ENCODE measurements around the gene ACOX3.

Gene ACOX3

GRCh38 chr4:8440492-8441311 lies at the start of gene ACOX3, which contains the start of gene TRMT44 (continued):
- TF ChIP-seq ZBTB10 (tag by site-specific recombination; IDR thresholded peaks at IDR 0.05), result no peak
- TF ChIP-seq ZNF488 (tag by site-specific recombination; IDR thresholded peaks at IDR 0.05), result no peak
- no peak for TF ChIP-seq ZNF404 (tag by site-specific recombination; IDR thresholded peaks at IDR 0.05)
- TF ChIP-seq ZNF391 (tag by site-specific recombination; IDR thresholded peaks at IDR 0.05; ENCODE audit: borderline replicate concordance, low read depth), result peak; percentile 62; the same call in 1 of the 2 replicates
- peak; percentile 78 for TF ChIP-seq ZNF600 (tag by site-specific recombination; IDR thresholded peaks at IDR 0.05)
- no peak for TF ChIP-seq ZNF274 (IDR thresholded peaks at IDR 0.05; ENCODE audit: low read length)
- no peak for TF ChIP-seq ZNF274 (tag by site-specific recombination; IDR thresholded peaks at IDR 0.05; ENCODE audit: borderline replicate concordance)
- TF ChIP-seq ZNF510 (tag by site-specific recombination; IDR thresholded peaks at IDR 0.05; ENCODE audit: insufficient replicate concordance), result no peak
- TF ChIP-seq ZEB2 (tag by site-specific recombination; IDR thresholded peaks at IDR 0.05), result peak; percentile 59; the same call in 1 of the 2 replicates
- no peak for TF ChIP-seq ZNF174 (tag by site-specific recombination; IDR thresholded peaks at IDR 0.05)
- TF ChIP-seq ZNF366 (tag by site-specific recombination; conservative IDR thresholded peaks at IDR 0.05), result no peak; the same call in 1 of the 2 replicates
- TF ChIP-seq, protein P1, sequence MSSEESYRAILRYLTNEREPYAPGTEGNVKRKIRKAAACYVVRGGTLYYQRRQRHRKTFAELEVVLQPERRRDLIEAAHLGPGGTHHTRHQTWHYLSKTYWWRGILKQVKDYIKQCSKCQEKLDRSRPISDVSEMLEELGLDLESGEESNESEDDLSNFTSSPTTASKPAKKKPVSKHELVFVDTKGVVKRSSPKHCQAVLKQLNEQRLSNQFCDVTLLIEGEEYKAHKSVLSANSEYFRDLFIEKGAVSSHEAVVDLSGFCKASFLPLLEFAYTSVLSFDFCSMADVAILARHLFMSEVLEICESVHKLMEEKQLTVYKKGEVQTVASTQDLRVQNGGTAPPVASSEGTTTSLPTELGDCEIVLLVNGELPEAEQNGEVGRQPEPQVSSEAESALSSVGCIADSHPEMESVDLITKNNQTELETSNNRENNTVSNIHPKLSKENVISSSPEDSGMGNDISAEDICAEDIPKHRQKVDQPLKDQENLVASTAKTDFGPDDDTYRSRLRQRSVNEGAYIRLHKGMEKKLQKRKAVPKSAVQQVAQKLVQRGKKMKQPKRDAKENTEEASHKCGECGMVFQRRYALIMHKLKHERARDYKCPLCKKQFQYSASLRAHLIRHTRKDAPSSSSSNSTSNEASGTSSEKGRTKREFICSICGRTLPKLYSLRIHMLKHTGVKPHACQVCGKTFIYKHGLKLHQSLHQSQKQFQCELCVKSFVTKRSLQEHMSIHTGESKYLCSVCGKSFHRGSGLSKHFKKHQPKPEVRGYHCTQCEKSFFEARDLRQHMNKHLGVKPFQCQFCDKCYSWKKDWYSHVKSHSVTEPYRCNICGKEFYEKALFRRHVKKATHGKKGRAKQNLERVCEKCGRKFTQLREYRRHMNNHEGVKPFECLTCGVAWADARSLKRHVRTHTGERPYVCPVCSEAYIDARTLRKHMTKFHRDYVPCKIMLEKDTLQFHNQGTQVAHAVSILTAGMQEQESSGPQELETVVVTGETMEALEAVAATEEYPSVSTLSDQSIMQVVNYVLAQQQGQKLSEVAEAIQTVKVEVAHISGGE (tag by site-specific recombination; conservative IDR thresholded peaks at IDR 0.05; ENCODE audit: low read depth), result peak; percentile 87
- TF ChIP-seq ZNF514 (tag by site-specific recombination; IDR thresholded peaks at IDR 0.05), result no peak
- peak; percentile 40; the same call in 1 of the 2 replicates for TF ChIP-seq EGR2 (tag by site-specific recombination; IDR thresholded peaks at IDR 0.05; ENCODE audit: low read depth)
- TF ChIP-seq YY2 (tag by site-specific recombination; IDR thresholded peaks at IDR 0.05), result peak; percentile 91
- TF ChIP-seq ZNF335 (tag by site-specific recombination; conservative IDR thresholded peaks at IDR 0.05), result peak; percentile 68
- peak; percentile 25; the same call in 1 of the 2 replicates for TF ChIP-seq KLF10 (tag by site-specific recombination; IDR thresholded peaks at IDR 0.05)
- no peak for TF ChIP-seq ZNF544 (tag by site-specific recombination; IDR thresholded peaks at IDR 0.05)
- TF ChIP-seq ZNF394 (tag by site-specific recombination; IDR thresholded peaks at IDR 0.05; ENCODE audit: borderline replicate concordance), result no peak
- TF ChIP-seq PRDM1 (tag by site-specific recombination; IDR thresholded peaks at IDR 0.05), result peak; percentile 69
- TF ChIP-seq ZNF549 (tag by site-specific recombination; IDR thresholded peaks at IDR 0.05), result no peak
- peak; percentile 82 for TF ChIP-seq SCRT2 (tag by site-specific recombination; IDR thresholded peaks at IDR 0.05)
- TF ChIP-seq ZNF114 (tag by site-specific recombination; IDR thresholded peaks at IDR 0.05), result no peak
- no peak for TF ChIP-seq ZNF16 (tag by site-specific recombination; IDR thresholded peaks at IDR 0.05; ENCODE audit: low read depth)
- TF ChIP-seq SP2 (tag by site-specific recombination; IDR thresholded peaks at IDR 0.05), result peak; percentile 83
- TF ChIP-seq BCL11B (tag by site-specific recombination; IDR thresholded peaks at IDR 0.05; ENCODE audit: low read depth), result no peak
- TF ChIP-seq ZNF776 (tag by site-specific recombination; IDR thresholded peaks at IDR 0.05; ENCODE audit: borderline replicate concordance), result no peak
- TF ChIP-seq ZNF157 (tag by site-specific recombination; IDR thresholded peaks at IDR 0.05), result no peak
- TF ChIP-seq ZNF629 (tag by site-specific recombination; IDR thresholded peaks at IDR 0.05), result peak; percentile 97
- TF ChIP-seq ZNF621 (tag by site-specific recombination; IDR thresholded peaks at IDR 0.05), result no peak
- 0 out of 2 replicates have a peak, but pooled peaks have one; percentile 13 for TF ChIP-seq OSR2 (tag by site-specific recombination; IDR thresholded peaks at IDR 0.05)
- TF ChIP-seq ZNF423 (tag by site-specific recombination; IDR thresholded peaks at IDR 0.05), result no peak
